ENCODE results near the gene MRPS25.
A peak's percentile ranks its signal among the peaks of the same experiment; 100 is the strongest.

Gene MRPS25

GRCh38 chr3:15063238-15063637 is 1.9 kb downstream of the MRPS25 start:
- peaks cover 51% of the 10 kb centered on the region for H3K79me2 ChIP-seq (ENCODE audit: insufficient read depth, low read length)
- ATAC-seq (ENCODE audit: insufficient read depth, low read depth) (no peak), DNase-seq (no peak)
- TF ChIP-seq, protein P1, sequence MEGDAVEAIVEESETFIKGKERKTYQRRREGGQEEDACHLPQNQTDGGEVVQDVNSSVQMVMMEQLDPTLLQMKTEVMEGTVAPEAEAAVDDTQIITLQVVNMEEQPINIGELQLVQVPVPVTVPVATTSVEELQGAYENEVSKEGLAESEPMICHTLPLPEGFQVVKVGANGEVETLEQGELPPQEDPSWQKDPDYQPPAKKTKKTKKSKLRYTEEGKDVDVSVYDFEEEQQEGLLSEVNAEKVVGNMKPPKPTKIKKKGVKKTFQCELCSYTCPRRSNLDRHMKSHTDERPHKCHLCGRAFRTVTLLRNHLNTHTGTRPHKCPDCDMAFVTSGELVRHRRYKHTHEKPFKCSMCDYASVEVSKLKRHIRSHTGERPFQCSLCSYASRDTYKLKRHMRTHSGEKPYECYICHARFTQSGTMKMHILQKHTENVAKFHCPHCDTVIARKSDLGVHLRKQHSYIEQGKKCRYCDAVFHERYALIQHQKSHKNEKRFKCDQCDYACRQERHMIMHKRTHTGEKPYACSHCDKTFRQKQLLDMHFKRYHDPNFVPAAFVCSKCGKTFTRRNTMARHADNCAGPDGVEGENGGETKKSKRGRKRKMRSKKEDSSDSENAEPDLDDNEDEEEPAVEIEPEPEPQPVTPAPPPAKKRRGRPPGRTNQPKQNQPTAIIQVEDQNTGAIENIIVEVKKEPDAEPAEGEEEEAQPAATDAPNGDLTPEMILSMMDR (IDR thresholded peaks at IDR 0.05; ENCODE audit: borderline replicate concordance, extremely low read depth, low read length, poor library complexity, severe bottlenecking) = no peak
- no peak for TF ChIP-seq EZH2 (IDR thresholded peaks at IDR 0.05; ENCODE audit: borderline replicate concordance, low read depth, low read length, severe bottlenecking)
- H3K4me3 ChIP-seq (ENCODE audit: low read depth in 1 of 2, low read length in 2 of 2) = peak overlapping the region in 1 of 2 experiments; percentile 100; a peak in 3 of 4 replicates
- no peak overlapping the region for H2AFZ ChIP-seq (ENCODE audit: low read depth, low read length)
- peaks cover 27% of the 10 kb centered on the region for H3K4me1 ChIP-seq (ENCODE audit: insufficient read depth, low read length)
- H3K27me3 ChIP-seq (ENCODE audit: insufficient read depth, low read length, poor library complexity) = no peaks in the 10 kb centered on the region
- peak overlapping the region; percentile 5; the same call in 1 of the 2 replicates for H3K27ac ChIP-seq (ENCODE audit: low read length)
- peak overlapping the region; percentile 98 for H3K4me2 ChIP-seq (ENCODE audit: insufficient read depth, low read length)
- peaks cover 13% of the 10 kb centered on the region; the same call in 1 of the 2 replicates for H4K20me1 ChIP-seq (ENCODE audit: insufficient read depth, low read length)
- peak overlapping the region; percentile 99 for H3K9ac ChIP-seq (ENCODE audit: low read depth, low read length)
- H3K36me3 ChIP-seq (ENCODE audit: insufficient read depth, low read length) = peaks cover 26% of the 10 kb centered on the region
- no peaks in the 10 kb centered on the region for H3K9me3 ChIP-seq (ENCODE audit: insufficient read depth, low read length, severe bottlenecking)

GRCh38 chr3:15060029-15060428 is 5.1 kb downstream of the MRPS25 start:
- H3K36me3 ChIP-seq (ENCODE audit: insufficient read depth, low read length) = peaks cover 51% of the 10 kb centered on the region
- H2AFZ ChIP-seq (ENCODE audit: low read depth, low read length) = no peak overlapping the region
- H3K4me2 ChIP-seq (ENCODE audit: insufficient read depth, low read length) = no peak overlapping the region
- H3K4me1 ChIP-seq (ENCODE audit: insufficient read depth, low read length) = peaks cover 17% of the 10 kb centered on the region
- H3K9me3 ChIP-seq (ENCODE audit: insufficient read depth, low read length, severe bottlenecking) = no peaks in the 10 kb centered on the region
- H3K79me2 ChIP-seq (ENCODE audit: insufficient read depth, low read length) = peaks cover 75% of the 10 kb centered on the region
- H3K27me3 ChIP-seq (ENCODE audit: insufficient read depth, low read length, poor library complexity) = no peaks in the 10 kb centered on the region
- TF ChIP-seq, protein P1 (IDR thresholded peaks at IDR 0.05; ENCODE audit: borderline replicate concordance, extremely low read depth, low read length, poor library complexity, severe bottlenecking) = no peak
- TF ChIP-seq EZH2 (IDR thresholded peaks at IDR 0.05; ENCODE audit: borderline replicate concordance, low read depth, low read length, severe bottlenecking) = no peak
- no peak for DNase-seq
- no peak overlapping the region for H3K4me3 ChIP-seq (ENCODE audit: low read depth in 1 of 2, low read length in 2 of 2)
- no peak for ATAC-seq (ENCODE audit: insufficient read depth, low read depth)
- peaks cover 31% of the 10 kb centered on the region; the same call in 1 of the 2 replicates for H4K20me1 ChIP-seq (ENCODE audit: insufficient read depth, low read length)
- no peak overlapping the region for H3K9ac ChIP-seq (ENCODE audit: low read depth, low read length)
- H3K27ac ChIP-seq (ENCODE audit: low read length) = no peak overlapping the region

DNA sequence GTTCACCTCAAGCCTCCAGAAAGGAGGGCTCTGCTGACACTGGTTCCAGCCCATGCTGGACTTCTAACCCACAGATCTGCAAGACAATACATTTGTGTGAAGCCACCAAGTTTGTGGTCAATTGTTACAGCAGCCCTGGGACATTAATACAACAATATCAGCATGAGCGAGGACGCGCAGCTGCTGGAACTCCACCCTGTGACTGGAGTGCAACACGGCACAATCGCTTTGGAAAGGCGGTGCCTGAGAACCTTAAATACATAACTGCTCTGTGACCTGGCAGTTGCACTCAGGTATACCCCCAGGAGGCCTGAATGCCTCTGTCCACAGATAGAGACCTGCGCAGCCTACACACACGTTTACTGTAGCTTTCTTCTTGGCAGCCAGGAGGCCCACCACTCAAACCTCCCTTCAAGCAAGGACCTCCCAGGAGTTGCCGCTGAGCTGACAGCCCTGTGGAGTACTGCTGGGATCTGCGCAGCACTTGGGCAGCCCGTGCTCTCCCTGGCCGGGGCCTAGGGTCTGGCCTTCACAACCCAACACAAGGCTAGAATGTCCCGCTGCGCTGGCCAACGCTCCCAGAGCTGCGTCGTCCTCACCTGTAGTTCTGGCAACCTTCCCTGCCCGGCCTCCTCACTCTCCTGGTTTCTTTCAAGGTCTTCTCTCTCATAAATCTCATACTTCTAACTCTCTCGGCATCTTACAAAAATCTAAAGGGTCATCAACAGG is 8.3 kb downstream of the MRPS25 start:
- H3K79me2 ChIP-seq (ENCODE audit: insufficient read depth, low read length) = peaks cover 85% of the 10 kb centered on the region
- H3K36me3 ChIP-seq (ENCODE audit: insufficient read depth, low read length) = peaks cover 60% of the 10 kb centered on the region
- ATAC-seq (ENCODE audit: insufficient read depth, low read depth) = no peak
- no peak overlapping the region for H3K9ac ChIP-seq (ENCODE audit: low read depth, low read length)
- no peak for TF ChIP-seq EZH2 (IDR thresholded peaks at IDR 0.05; ENCODE audit: borderline replicate concordance, low read depth, low read length, severe bottlenecking)
- TF ChIP-seq, protein P1 (IDR thresholded peaks at IDR 0.05; ENCODE audit: borderline replicate concordance, extremely low read depth, low read length, poor library complexity, severe bottlenecking) = no peak
- no peaks in the 10 kb centered on the region for H3K27me3 ChIP-seq (ENCODE audit: insufficient read depth, low read length, poor library complexity)
- peaks cover 34% of the 10 kb centered on the region; the same call in 1 of the 2 replicates for H4K20me1 ChIP-seq (ENCODE audit: insufficient read depth, low read length)
- H3K4me2 ChIP-seq (ENCODE audit: insufficient read depth, low read length) = no peak overlapping the region
- no peak overlapping the region for H3K4me3 ChIP-seq (ENCODE audit: low read depth in 1 of 2, low read length in 2 of 2)
- no peaks in the 10 kb centered on the region for H3K9me3 ChIP-seq (ENCODE audit: insufficient read depth, low read length, severe bottlenecking)
- no peaks in the 10 kb centered on the region; the same call in 1 of the 2 replicates for H3K4me1 ChIP-seq (ENCODE audit: insufficient read depth, low read length)
- no peak overlapping the region for H3K27ac ChIP-seq (ENCODE audit: low read length)
- H2AFZ ChIP-seq (ENCODE audit: low read depth, low read length) = no peak overlapping the region
- DNase-seq = no peak
